ENCODE data around the gene ADD1.
A peak's percentile ranks its signal among the peaks of the same experiment; 100 is the strongest.
"Not testable (repeated sequence)": the region's sequence is repeated elsewhere in the genome, so short reads cannot be mapped to it uniquely, and the experiment has no call there.

The ADD1 gene

DNA sequence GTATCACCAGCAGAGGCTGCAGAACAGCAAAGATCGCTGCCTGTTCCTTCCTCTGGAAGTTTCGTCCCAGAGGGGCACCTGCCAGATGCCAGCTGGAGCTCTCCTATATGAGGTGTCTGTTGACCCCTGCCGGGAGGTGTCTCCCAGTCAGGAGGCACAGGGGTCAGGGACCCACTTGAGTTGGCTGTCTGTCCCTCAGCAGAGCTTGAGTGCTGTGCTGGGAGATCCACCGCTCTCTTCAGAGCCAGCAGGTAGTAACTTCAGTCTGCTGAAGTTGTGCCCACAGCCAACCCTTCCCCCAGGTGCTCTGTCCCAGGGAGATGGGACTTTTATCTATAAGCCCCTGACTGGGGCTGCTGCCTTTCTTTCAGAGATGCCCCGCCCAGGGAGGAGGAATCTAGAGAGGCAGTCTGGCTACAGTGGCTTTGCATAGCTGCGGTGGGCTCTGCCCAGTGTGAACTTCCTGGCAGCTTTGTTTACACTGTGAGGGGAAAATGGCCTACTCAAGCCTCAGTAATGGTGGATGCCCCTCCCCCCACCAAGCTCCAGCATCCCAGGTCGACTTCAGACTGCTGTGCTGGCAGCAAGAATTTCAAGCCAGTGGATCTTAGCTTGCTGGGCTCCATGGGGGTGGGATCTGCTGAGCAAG lies 78.9 kb downstream of the ADD1 start:
- DNase-seq (ENCODE audit: low spot score), result not testable (repeated sequence)

DNA sequence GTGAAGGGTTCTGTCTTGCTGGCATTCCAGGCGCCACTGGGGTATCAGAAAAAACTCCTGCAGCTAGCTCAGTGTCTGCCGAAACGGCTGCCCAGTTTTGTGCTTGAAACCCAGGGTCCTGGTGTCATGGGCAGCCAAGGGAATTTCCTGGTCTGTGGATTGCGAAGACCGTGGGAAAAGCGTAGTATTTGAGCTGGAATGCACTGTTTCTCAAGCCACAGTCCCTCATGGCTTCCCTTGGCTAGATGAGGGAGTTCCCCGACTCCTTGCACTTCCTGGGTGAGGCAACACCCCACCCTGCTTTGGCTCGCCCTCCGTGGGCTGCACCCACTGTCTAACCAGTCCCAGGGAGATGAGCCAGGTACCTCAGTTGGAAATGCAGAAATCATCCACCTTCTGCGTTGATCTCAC lies 79.5 kb downstream of the ADD1 start:
- no peak for DNase-seq (ENCODE audit: low spot score)

DNA sequence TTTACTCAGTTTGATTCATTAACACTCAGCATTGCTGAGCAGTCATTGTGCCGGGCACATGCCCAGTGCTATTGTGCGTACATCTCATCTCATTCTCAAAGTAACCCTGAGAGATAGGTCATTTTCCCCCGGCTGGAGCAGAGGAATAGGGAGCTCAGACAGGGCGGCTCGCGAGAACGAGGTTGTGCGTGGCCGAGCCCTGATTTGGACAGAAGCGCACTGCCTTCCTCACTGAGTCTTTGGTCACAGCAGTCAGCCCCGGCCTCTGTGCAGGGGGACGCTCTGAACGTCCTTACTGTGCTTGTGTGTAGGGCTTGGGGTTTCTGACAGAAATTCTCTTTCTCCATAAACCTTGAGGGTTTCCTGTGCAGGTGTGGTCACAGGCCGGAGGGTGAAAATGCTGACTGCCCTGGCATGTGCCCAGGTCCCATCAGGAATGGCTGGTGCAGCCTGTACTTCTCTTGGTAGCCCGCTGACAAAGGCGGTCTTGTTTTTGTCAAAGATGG lies 80.1 kb downstream of the ADD1 start:
- DNase-seq (ENCODE audit: low spot score), result no peak

DNA sequence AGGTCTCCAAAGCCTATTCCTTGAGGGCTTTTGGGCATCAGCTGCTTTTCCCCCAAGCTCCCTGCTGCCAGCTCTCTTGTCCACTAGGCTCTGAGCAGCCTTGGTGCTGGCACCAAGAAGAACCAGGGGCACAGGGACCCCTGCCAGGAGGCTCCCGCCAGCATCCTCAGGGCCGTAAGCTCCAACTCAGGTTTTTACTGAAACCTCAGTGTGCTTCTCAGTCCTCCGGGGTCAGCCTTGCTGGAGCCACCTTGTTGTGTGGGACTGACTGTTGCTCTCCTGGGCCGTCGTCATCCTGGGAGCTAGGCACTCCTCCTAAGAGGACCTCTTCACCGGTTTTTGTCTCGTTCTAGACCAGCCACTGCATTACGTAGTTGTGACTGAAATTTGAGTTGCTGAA lies 80.6 kb downstream of the ADD1 start:
- no peak for DNase-seq (ENCODE audit: low spot score)

DNA sequence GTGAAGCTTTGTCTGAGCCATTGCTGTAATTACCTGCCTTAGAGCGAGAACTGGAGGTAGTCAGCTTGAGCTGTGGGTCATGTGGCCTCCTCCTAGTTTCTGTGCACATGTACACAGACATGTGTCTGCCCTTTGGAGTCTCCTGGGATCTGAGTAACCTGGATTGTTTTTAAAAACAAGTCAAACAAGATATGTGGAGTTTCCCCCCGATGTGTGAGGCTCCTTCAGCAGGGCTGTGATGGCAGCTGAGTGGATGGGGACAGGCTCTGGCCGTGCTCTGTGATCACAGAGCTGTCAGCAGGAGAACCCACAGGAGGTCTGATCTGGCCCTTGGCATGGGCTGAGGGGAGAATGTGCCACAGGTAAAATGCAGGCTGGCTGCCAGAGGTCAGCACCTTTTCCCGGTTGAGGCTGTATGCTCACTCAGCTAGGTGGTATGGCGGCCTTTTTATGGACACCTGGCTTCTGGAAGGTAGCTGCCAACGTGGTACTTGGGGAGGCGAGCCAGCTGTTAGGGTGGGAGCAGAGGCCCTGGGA lies 81.2 kb downstream of the ADD1 start:
- DNase-seq (ENCODE audit: low spot score), result no peak

DNA sequence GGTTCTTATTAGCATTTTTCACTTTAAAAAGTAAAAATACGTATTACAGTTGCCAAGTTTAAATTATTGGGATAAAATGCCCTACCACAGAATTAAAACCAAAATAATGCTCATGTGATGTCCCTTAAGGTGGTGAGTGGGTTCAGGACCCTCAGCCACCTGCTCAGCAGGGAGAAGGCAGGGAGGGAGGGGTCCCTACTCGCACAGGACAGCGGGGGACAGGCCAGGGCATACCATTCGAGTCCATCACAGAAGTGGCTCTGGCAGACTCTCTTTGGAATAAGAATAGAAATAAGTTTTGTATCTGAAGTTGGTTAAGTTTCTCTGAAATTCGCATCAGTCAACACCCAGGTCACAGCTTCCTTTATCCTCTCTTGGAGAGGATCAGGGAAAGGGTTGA lies 81.9 kb downstream of the ADD1 start:
- DNase-seq (ENCODE audit: low spot score), result no peak

DNA sequence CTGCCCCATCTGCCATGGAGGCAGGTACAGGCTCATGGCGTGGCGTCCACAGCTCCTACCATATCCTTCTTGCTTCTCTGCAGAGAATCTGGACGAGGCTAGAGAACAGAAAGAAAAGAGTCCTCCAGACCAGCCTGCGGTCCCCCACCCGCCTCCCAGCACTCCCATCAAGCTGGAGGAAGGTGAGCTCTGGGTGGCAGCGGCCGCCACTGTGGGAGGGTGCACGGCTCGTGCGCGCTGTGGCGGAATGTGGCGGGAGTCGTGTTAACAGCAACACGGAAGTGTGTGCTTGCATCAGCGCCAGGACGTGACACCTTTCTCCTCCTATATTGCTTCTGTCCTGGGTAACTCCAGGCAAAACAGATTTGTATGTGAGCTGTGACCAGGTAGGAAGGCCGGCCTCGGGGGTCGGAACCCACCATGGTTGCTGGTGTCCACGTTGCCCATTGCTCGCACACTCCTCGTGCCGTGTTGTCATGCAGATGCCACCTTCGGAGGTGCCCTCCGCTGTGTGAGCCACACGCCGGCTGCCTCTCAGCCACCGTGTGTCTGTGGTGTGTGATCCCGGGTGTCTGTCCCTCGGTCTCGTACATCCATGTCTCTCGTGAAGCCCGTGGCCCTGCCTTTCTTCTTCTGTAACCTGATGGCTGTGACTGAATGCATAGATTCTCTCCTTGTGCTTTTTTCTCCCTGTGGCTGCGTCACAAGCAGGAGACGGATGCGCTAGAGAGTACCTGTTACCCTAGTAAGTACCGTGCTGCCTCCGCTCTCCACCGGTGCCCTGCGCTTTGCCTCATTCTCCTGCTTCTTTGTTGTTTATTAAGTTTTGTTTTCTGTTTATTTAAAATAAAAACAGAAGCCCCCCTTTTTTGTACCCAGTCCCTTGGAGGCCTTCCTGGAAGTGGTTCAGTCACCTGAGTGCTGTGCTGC lies 82.6 kb downstream of the ADD1 start:
- DNase-seq (ENCODE audit: low spot score), result no peak

DNA sequence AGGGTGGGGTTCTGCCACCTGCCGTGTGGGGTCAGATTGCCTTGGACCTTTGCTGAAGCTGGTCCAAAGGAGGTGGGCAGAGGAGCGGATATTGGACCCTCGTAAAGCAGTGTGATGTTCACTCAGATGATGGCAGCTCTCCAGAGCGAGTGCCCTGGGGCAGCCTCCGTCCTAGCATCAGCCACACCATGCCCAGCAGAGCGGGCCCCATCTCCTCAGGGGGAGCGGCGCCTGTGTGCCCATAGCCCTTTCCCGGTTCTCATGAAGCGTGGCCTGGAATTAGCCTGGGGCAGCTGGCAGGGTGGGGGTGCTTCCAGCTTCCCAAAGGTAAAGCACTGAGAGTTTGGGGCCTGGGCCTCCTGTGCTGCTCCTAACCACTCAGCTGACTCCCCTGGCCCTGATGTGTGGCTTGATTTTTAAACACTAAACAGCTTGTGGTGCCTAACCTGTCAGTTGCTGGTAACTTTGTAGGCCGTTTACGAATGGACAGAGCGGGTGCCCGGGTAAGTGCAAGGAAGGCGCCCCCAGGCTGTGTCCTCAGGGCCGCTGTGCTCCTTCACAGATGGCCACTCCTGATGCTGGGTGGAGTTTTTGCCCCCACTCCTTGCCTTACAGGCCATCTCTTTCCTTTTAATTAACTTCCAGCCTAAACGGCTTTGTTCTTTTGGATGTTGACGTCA lies 83.5 kb downstream of the ADD1 start:
- no peak for DNase-seq (ENCODE audit: low spot score)

DNA sequence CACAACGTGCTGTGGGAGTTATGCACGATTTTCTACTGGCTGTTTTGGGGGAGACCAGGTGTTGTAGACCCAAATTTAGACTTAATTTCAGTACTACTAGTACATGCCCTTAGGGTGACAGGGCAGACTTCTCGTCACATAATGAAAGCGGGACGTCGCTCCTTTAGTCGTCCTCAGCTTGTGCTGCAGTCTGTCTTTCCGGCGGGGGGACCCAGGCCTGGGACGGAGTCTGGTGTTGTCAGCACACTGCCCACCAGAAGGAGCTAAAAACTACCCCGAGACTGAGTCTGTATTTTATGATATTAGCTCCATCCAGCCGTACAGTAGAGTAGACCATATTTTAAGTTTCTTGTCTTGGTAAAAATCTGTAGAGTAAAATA lies 84.0 kb downstream of the ADD1 start:
- DNase-seq (ENCODE audit: low spot score), result no peak

DNA sequence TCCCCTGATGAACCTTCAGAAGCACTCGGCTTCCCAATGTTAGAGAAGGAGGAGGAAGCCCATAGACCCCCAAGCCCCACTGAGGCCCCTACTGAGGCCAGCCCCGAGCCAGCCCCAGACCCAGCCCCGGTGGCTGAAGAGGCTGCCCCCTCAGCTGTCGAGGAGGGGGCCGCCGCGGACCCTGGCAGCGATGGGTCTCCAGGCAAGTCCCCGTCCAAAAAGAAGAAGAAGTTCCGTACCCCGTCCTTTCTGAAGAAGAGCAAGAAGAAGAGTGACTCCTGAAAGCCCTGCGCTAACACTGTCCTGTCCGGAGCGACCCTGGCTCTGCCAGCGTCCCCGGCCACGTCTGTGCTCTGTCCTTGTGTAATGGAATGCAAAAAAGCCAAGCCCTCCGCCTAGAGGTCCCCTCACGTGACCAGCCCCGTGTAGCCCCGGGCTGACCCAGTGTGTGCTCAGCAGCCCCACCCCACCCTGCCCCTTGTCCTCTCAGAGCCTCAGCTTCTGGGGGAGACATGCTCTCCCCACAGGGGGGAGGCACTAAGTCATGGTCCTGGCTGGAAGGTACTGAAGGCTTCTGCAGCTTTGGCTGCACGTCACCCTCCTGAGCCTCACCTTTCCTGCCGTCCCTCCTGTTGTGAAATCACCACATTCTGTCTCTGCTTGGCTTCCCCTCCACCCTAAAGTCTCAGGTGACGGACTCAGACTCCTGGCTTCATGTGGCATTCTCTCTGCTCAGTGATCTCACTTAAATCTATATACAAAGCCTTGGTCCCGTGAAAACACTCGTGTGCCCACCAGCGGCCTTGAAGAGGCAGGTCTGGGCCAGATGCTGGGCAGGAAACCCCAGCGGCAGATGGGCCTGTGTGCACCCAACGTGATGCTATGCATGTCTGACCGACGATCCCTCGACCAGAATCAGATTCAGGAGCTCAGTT lies 84.9 kb downstream of the ADD1 start:
- DNase-seq (ENCODE audit: low spot score), result no peak

DNA sequence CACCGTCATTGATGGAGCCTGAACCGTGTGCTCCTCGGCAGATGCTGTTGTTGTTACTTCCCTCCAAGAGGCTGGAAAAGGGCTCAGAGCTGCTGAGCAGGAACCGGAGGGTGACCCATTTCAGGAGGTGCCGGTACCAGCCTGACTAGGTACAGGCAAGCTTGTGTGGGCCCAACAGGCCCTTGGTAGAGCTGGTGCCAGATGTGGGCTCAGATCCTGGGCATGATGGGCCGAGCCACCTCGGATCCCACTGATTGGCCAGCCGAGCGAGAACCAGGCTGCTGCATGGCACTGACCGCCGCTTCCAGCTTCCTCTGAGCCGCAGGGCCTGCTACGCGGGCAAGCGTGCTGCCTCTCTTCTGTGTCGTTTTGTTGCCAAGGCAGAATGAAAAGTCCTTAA lies 85.8 kb downstream of the ADD1 start:
- DNase-seq (ENCODE audit: low spot score), result no peak

DNA sequence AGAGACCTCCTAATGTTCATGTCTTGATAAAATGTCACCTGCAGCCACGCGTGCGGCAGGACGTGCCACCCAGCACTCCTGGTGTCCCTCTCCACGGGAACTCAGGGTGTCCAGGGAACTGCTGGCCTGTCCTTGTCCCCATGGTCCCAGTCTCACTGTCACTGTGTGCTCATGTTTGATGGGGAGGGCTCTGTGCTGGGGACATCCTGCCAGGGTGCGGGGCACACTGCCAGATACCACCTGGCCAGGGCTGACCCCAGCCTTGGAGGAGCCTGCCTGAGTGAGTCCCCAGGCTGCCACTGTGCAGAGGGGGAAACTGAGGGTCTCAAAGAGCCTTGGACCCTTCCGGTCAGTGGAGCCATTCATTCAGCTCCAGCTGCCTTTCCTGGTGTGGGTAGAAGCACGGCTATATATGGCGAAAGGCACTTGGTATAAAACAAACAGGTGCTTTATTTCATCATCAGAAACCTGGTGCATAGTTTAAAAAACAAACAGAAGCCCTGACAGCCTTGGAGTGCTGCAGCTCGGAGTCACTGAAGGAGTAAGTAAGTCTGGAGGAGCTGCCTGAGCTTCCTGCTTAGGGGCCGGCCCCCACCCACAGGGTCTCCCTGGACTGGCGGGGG lies 86.6 kb downstream of the ADD1 start:
- DNase-seq (ENCODE audit: low spot score), result no peak

DNA sequence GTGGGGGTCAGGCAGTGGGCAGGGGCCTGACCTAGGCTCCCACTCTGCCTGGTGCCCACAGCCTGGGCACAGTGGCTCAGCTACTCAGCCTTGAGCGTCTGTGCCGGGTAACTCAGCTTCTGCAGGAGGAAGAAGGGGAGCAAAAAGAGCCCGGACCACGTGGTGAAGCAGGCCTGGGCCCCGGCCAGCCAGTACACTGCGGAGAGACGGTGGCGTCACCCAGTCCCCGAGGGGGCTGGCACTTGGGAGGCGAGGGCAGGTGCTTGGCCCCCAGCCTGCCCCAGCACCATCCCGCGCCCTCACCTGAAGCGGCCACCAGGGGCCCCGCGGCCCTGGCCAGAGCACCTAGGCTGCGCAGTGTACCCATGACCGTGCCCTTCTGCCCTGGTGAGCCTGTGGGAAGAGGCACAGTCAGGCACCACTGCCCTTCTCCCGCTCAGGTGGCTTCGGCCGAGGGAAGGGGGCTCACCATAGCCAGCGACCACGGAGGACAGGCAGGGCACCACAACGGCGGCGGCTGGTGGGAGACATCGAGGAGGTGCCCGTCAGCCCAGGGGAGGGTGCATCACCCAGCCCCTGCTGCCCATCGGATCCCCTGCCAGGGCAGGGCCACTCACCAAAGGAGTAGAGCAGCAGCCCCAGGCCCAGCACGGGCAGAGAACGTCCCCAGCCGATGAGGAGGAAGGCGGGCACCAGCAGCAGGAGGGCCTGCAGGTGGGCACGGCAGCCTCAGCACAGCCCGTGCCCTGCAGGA lies 87.3 kb downstream of the ADD1 start:
- DNase-seq (ENCODE audit: low spot score), result no peak

DNA sequence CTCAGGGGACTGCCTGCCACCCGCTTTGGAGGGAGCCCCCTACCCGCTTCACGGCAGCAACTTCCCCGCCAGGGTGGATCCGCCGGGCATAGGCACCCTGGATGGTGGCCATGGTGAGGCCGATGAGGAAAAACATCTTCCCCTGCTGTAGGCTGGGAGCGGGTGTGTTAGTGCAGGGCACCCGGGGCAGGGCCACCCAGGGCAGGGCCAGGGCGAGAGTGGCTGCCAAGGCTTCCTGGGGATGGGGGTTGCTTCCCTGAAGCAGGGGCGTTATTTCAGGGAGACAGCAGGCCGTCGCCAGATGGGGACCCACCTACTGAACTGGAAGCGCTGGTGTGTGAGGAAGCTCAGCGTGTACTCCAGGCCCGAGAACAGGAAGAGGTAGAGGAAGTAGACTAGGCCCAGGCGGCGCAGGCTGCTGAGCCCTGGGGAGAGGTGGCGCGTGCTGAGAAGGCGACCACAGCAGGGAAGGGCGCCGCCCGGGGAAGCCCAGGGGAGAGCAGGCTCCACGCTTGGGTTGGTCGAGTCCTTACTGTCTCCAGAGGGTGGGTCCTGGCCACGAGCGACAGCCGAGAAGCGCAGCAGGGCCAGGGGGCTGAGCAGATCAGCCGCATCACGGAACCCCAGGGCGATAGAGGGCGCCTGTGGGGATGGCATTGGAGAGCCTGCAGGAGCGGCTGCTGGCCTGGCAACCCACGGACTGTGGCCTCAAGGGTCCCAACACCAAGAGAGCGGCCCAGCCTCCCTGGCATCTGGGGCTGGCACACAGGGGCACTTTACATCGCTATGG lies 88.1 kb downstream of the ADD1 start:
- DNase-seq (ENCODE audit: low spot score), result peak; percentile 64

DNA sequence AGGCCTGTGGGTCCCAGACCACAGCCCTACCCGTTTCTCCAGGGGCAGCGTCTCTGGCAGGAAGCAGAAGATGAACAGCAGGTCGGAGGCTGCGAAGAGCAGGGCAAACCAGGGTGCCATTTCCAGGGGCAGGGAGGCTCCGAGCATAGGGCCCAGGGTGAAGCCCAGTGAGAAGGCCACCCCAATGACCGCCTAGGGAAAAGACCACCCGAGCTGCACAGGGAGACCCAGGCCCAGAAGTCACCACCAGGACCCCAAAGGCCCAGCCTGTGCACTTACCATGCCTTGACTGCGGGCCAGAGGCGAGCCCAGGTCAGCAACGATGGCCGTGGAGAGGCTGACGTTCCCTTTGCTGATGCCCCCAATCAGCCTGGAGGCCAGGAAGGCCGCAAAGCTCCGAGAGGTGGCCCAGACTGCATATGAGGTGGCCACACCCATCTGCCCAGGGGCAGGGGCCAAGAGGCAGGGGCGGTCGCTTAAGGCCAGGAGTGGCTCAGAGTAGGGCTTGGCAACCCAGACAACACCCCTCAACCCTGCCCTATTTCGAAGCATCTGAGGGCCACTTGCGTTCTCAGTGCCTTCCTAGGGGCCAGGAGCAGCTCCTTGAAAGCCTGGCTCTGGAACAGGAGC lies 88.8 kb downstream of the ADD1 start:
- no peak for DNase-seq (ENCODE audit: low spot score)

DNA sequence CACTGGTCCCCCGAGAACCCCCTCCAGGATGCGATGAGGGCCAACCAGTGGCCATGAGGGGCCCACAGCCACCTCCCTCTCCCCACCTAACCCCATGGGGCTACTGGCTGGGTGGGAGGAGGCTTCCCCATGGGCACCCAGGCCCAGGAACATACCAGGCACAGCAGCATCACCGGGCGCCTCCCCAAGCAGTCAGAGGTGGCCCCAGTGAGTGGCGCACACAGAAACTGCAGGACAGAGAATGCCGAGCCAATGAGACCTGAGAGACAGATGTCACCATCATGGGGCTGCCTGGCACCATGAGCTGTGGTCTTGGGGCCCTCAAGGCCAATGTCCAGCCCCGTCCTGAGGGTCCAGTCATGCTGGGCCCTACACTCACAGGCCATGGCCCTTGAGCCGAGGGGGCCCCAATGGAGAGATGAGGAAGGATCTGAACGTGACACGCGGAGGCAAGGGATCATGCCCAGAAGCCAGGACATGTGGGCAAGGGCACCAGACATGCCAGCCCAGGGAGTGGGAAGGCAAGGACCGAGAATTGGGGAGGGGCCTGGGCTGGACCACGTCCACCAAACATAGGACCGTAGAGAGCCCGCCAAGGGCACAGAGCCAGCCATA lies 89.4 kb downstream of the ADD1 start:
- peak; percentile 32 for DNase-seq (ENCODE audit: low spot score)

DNA sequence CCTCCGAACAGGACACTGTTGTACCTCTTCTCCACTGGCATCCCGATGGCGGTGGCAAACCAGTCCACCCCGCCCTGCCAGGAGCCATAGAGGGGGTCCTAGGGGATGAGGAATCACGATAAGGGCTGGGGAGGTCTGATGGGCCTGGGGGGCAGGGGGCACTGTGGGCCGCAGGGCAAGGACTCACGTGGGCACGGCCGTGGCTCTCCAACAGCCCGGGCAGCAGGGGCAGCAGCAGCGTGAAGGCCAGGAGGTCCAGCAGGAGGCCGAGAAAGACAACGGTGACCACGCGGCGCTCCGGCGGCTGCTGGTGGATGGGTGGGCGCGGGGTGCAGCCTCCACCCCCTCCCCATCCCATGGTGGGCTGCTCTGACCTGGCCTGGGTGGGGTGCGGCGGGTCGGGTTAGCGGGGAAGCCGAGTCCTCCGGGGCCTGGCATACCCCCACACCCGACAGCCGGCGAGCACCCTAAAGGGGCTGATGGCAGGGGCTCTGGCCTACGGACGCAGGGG lies 90.0 kb downstream of the ADD1 start:
- DNase-seq (ENCODE audit: low spot score), result no peak

Data from CD4-positive, alpha-beta T cell treated with Interleukin-15 for 4 hours (primary cell).